ENCODE data around the gene TMCC1.
"Not testable (repeated sequence)": the region's sequence is repeated elsewhere in the genome, so short reads cannot be mapped to it uniquely, and the experiment has no call there.

The TMCC1 gene

GRCh38 chr3:129615751-129616281 is 277.7 kb downstream of the TMCC1 start:
- in situ Hi-C loops (cut with HindIII; ENCODE audit: low sequenced_read_pairs): no loop called here

GRCh38 chr3:129614927-129615363 is 278.6 kb downstream of the TMCC1 start:
- in situ Hi-C loops (cut with HindIII; ENCODE audit: low sequenced_read_pairs): no loop called here

GRCh38 chr3:129614435-129614834 is 279.1 kb downstream of the TMCC1 start:
- in situ Hi-C loops (cut with HindIII; ENCODE audit: low sequenced_read_pairs): no loop called here

- in situ Hi-C loops (cut with HindIII; ENCODE audit: low sequenced_read_pairs): no loop called here
Measured at GRCh38 chr3:129613367-129613740, 280.2 kb downstream of the TMCC1 start.

GRCh38 chr3:129612534-129613366 is 280.8 kb downstream of the TMCC1 start:
- in situ Hi-C loops (cut with HindIII; ENCODE audit: low sequenced_read_pairs): no loop called here

- in situ Hi-C loops (cut with HindIII; ENCODE audit: low sequenced_read_pairs): no loop called here
Measured at GRCh38 chr3:129611812-129612533, 281.5 kb downstream of the TMCC1 start.

GRCh38 chr3:129611446-129611800 is 282.1 kb downstream of the TMCC1 start:
- in situ Hi-C loops (cut with HindIII; ENCODE audit: low sequenced_read_pairs): no loop called here

GRCh38 chr3:129610794-129611445 is 282.6 kb downstream of the TMCC1 start:
- in situ Hi-C loops (cut with HindIII; ENCODE audit: low sequenced_read_pairs): not testable (repeated sequence)

- in situ Hi-C loops (cut with HindIII; ENCODE audit: low sequenced_read_pairs): no loop called here
Measured at GRCh38 chr3:129610276-129610675, 283.2 kb downstream of the TMCC1 start.

- in situ Hi-C loops (cut with HindIII; ENCODE audit: low sequenced_read_pairs): no loop called here
Measured at GRCh38 chr3:129609591-129610182, 283.8 kb downstream of the TMCC1 start.

- in situ Hi-C loops (cut with HindIII; ENCODE audit: low sequenced_read_pairs): no loop called here
Measured at GRCh38 chr3:129608936-129609590, 284.4 kb downstream of the TMCC1 start.

GRCh38 chr3:129608087-129608935 is 285.2 kb downstream of the TMCC1 start:
- in situ Hi-C loops (cut with HindIII; ENCODE audit: low sequenced_read_pairs): no loop called here

GRCh38 chr3:129607391-129608068 is 286.0 kb downstream of the TMCC1 start:
- in situ Hi-C loops (cut with HindIII; ENCODE audit: low sequenced_read_pairs): no loop called here

GRCh38 chr3:129606636-129607390 is 286.7 kb downstream of the TMCC1 start, which contains the start of gene PLXND1:
Gene PLXND1, minus strand, starts transcription at chr3:129606676. Its CDS starts 37 bp downstream, at chr3:129606639.
- in situ Hi-C loops (cut with HindIII; ENCODE audit: low sequenced_read_pairs): no loop called here

- in situ Hi-C loops (cut with HindIII; ENCODE audit: low sequenced_read_pairs): no loop called here
Measured at GRCh38 chr3:129605922-129606635, 287.4 kb downstream of the TMCC1 start.

GRCh38 chr3:129605203-129605921 is 288.1 kb downstream of the TMCC1 start:
- in situ Hi-C loops (cut with HindIII; ENCODE audit: low sequenced_read_pairs): no loop called here

- in situ Hi-C loops (cut with HindIII; ENCODE audit: low sequenced_read_pairs): no loop called here
Measured at GRCh38 chr3:129604767-129605166, 288.7 kb downstream of the TMCC1 start.
